H9 (cell line): ENCODE data around the gene DTNB. TPM values are rescaled to one million over a fixed set of nuclear protein-coding genes. Genes with fewer than 3 reads are reported as not detected.
A peak's percentile ranks its signal among the peaks of the same experiment; 100 is the strongest.

Source experiments
- DNase-seq: peaks from one replicate; pipeline ENCODE4 v3.0.0-alpha.2; 2017
- H2AFZ ChIP-seq: one replicate; pipeline ENCODE4 v1.6.1; 2013; ENCODE audit warnings: mild to moderate bottlenecking, low read length, control low read depth, moderate library complexity
- H2AK5ac ChIP-seq: 2 replicates; pipeline ENCODE4 v1.6.1; 2013; ENCODE audit warnings: low read length, control low read depth, mixed read lengths; ENCODE audit not compliant: insufficient read length
- H2BK120ac ChIP-seq: one replicate; pipeline ENCODE4 v1.6.1; 2013; ENCODE audit warnings: low read depth, mild to moderate bottlenecking, low read length, control low read depth, inconsistent platforms; ENCODE audit not compliant: poor library complexity, severe bottlenecking
- H2BK12ac ChIP-seq: 2 replicates; pipeline ENCODE4 v1.6.1; 2013; ENCODE audit warnings: low read length, control low read depth, mixed read lengths, low read depth; ENCODE audit not compliant: insufficient read length
- H2BK15ac ChIP-seq: 2 replicates; pipeline ENCODE4 v1.6.1; 2013; ENCODE audit warnings: low read depth, low read length, control low read depth
- H2BK20ac ChIP-seq: one replicate; pipeline ENCODE4 v1.6.1; 2013; ENCODE audit warnings: low read depth, mild to moderate bottlenecking, low read length, control low read depth, inconsistent platforms; ENCODE audit not compliant: poor library complexity, severe bottlenecking
- H2BK5ac ChIP-seq: 2 replicates; pipeline ENCODE4 v1.6.1; 2013; ENCODE audit warnings: low read length, control low read depth, mixed read lengths; ENCODE audit not compliant: insufficient read length
- H3K14ac ChIP-seq: 2 replicates; pipeline ENCODE4 v1.6.1; 2013; ENCODE audit warnings: low read length, control low read depth; ENCODE audit not compliant: insufficient read depth
- H3K18ac ChIP-seq: 2 replicates; pipeline ENCODE4 v1.6.1; 2013; ENCODE audit warnings: low read depth, mild to moderate bottlenecking, mixed read lengths, low read length, control low read depth; ENCODE audit not compliant: insufficient read length
- H3K23ac ChIP-seq: 2 replicates; pipeline ENCODE4 v1.6.1; 2013; ENCODE audit warnings: low read length, control low read depth, mixed read lengths, low read depth; ENCODE audit not compliant: insufficient read length
- H3K23me2 ChIP-seq: 2 replicates; pipeline ENCODE4 v1.6.1; 2013; ENCODE audit warnings: low read depth, mild to moderate bottlenecking, mixed read lengths, low read length, control low read depth; ENCODE audit not compliant: insufficient read length, poor library complexity, severe bottlenecking
- H3K27ac ChIP-seq: 2 replicates; pipeline ENCODE4 v1.5.1; 2013; ENCODE audit warnings: low read length, control low read depth, mixed read lengths, low read depth; ENCODE audit not compliant: insufficient read length
- H3K27me3 ChIP-seq: 2 replicates; pipeline ENCODE4 v1.6.1; 2013; ENCODE audit warnings: low read length, control low read depth, inconsistent platforms; ENCODE audit not compliant: insufficient read depth
- H3K4ac ChIP-seq: 2 replicates; pipeline ENCODE4 v1.6.1; 2013; ENCODE audit warnings: low read depth, mild to moderate bottlenecking, control low read depth, inconsistent platforms, low read length, moderate library complexity
- H3K4me1 ChIP-seq: 2 replicates; pipeline ENCODE4 v1.6.1; 2013; ENCODE audit warnings: low read length, control low read depth, inconsistent platforms; ENCODE audit not compliant: insufficient read depth
- H3K4me2 ChIP-seq: 2 replicates; pipeline ENCODE4 v1.6.1; 2013; ENCODE audit warnings: low read length, control low read depth, mixed read lengths; ENCODE audit not compliant: insufficient read length, insufficient read depth
- H3K56ac ChIP-seq: 2 replicates; pipeline ENCODE4 v1.6.1; 2013; ENCODE audit warnings: low read depth, mild to moderate bottlenecking, mixed read lengths, low read length, control low read depth; ENCODE audit not compliant: insufficient read length
- H3K79me1 ChIP-seq: 2 replicates; pipeline ENCODE4 v1.6.1; 2013; ENCODE audit warnings: low read depth, mild to moderate bottlenecking, moderate library complexity, low read length, control low read depth, inconsistent platforms; ENCODE audit not compliant: insufficient read depth, poor library complexity, severe bottlenecking
- H3K79me2 ChIP-seq: 2 replicates; pipeline ENCODE4 v1.6.1; 2013; ENCODE audit warnings: low read length, control low read depth, inconsistent platforms; ENCODE audit not compliant: insufficient read depth
- H3K9ac ChIP-seq: 2 replicates; pipeline ENCODE4 v1.6.1; 2013; ENCODE audit warnings: low read length, control low read depth, mixed read lengths; ENCODE audit not compliant: insufficient read length; ENCODE audit errors: extremely low read depth
- H3K9me3 ChIP-seq: one replicate; pipeline ENCODE4 v1.6.1; 2013; ENCODE audit warnings: low read depth, low read length, inconsistent platforms; ENCODE audit not compliant: control insufficient read depth
- H3T11ph ChIP-seq: one replicate; pipeline ENCODE4 v1.6.1; 2013; ENCODE audit warnings: mild to moderate bottlenecking, low read length, control low read depth, inconsistent platforms
- H4K20me1 ChIP-seq: one replicate; pipeline ENCODE4 v1.6.1; 2013; ENCODE audit not compliant: control insufficient read depth, insufficient read length, insufficient read depth
- H4K5ac ChIP-seq: 2 replicates; pipeline ENCODE4 v1.6.1; 2013; ENCODE audit warnings: low read depth, mild to moderate bottlenecking, mixed read lengths, low read length, control low read depth; ENCODE audit not compliant: insufficient read length
- H4K8ac ChIP-seq: replicated peaks from 2 replicates; pipeline ENCODE4 v1.6.1; 2013; ENCODE audit warnings: low read length, control low read depth, mixed read lengths, low read depth; ENCODE audit not compliant: insufficient read length
- H4K91ac ChIP-seq: 2 replicates; pipeline ENCODE4 v1.6.1; 2013; ENCODE audit warnings: low read depth, mild to moderate bottlenecking, moderate library complexity, mixed read lengths, low read length, control low read depth; ENCODE audit not compliant: insufficient read length
- H3K27ac Mint-ChIP-seq, 3 experiments: 2 replicates in 2 of 3; 3 replicates in 1 of 3; pipeline ENCODE4 v1.8.0; 2020 to 2021; ENCODE audit warnings: mixed read lengths in 3 of 3, mild to moderate bottlenecking in 1 of 3, moderate library complexity in 1 of 3
- H3K27me3 Mint-ChIP-seq: 2 replicates; pipeline ENCODE4 v1.8.0; 2021; ENCODE audit warnings: low read depth, mild to moderate bottlenecking, moderate library complexity, mixed read lengths
- H3K36me3 Mint-ChIP-seq, 3 experiments: 2 replicates in 2 of 3; 3 replicates in 1 of 3; pipeline ENCODE4 v1.8.0; 2020 to 2021; ENCODE audit warnings: low read depth in 3 of 3, mixed read lengths in 3 of 3; ENCODE audit not compliant: insufficient read depth in 1 of 3
- H3K4me1 Mint-ChIP-seq, 2 experiments: 2 replicates each; pipeline ENCODE4 v1.8.0; 2020; ENCODE audit warnings: mixed read lengths in 2 of 2
- H3K4me3 Mint-ChIP-seq, 2 experiments: 2 replicates in 1 of 2; 3 replicates in 1 of 2; pipeline ENCODE4 v1.8.0; 2020 to 2021; ENCODE audit warnings: mild to moderate bottlenecking in 2 of 2, mixed read lengths in 2 of 2, moderate library complexity in 1 of 2
- H3K9me3 Mint-ChIP-seq, 2 experiments: 2 replicates in 1 of 2; 3 replicates in 1 of 2; pipeline ENCODE4 v1.8.0; 2020; ENCODE audit warnings: mild to moderate bottlenecking in 2 of 2, mixed read lengths in 2 of 2, moderate library complexity in 1 of 2
- CTCF ChIP-seq: fragments of 200-600 bp; sonication (generic); conservative IDR thresholded peaks from 3 replicates; pipeline ENCODE4 v1.8.0; 2021; ENCODE audit warnings: antibody characterized with exemption, mild to moderate bottlenecking
- WGBS: extraction: QIAGEN DNeasy Blood & Tissue Kit; methylation state at CpG from one replicate; pipeline ENCODE4 v1.1.7; 2013; ENCODE audit warnings: missing lambda C conversion rate, low lambda C conversion rate, mixed read lengths; ENCODE audit not compliant: insufficient read length; ENCODE audit errors: extremely low coverage; 5-methylcytosine and 5-hydroxymethylcytosine counted together
- total RNA-seq: library from RNA; stranded (reverse); gene quantifications from 2 replicates; pipeline ENCODE4 v1.2.1, GENCODE V29; 2021

The DTNB gene
- total RNA-seq, 1 experiment from 2014 or later, result 26.7 TPM

- Histone ChIP-seq H2BK20ac (no peak overlapping the region), H3K27ac (no peak overlapping the region), H3K9ac (no peak overlapping the region), H3K23me2 (no peaks in the 10 kb centered on the region), H2AFZ (no peak overlapping the region), H3K4ac (no peak overlapping the region), H3K18ac (no peak overlapping the region), H4K5ac (no peak overlapping the region), H3K4me2 (no peak overlapping the region), H3K9me3 (no peaks in the 10 kb centered on the region), H2BK12ac (no peak overlapping the region), H3K23ac (no peak overlapping the region), H3K79me1 (no peaks in the 10 kb centered on the region), H3K56ac (no peak overlapping the region), H2BK15ac (no peak overlapping the region), H2BK5ac (no peak overlapping the region), H2AK5ac (no peak overlapping the region), H2BK120ac (no peak overlapping the region), H4K8ac (no peak overlapping the region), H3K14ac (no peak overlapping the region), H4K91ac (no peak overlapping the region), H3T11ph (no peak overlapping the region), H3K4me1 (peaks cover 1% of the 10 kb centered on the region; the same call in 1 of the 2 replicates), H3K27me3 (no peaks in the 10 kb centered on the region), H4K20me1 (no peaks in the 10 kb centered on the region), H3K79me2 (no peaks in the 10 kb centered on the region)
- TF ChIP-seq CTCF, result peak; percentile 81
- peaks cover 2 to 3% of the 10 kb centered on the region in 2 experiments; a peak in 2 of 4 replicates for H3K4me1 Mint-ChIP-seq
- 0 out of 2 replicates have a peak, but pooled peaks cover 2% of the 10 kb centered on the region for H3K27me3 Mint-ChIP-seq
- no peak overlapping the region for H3K4me3 Mint-ChIP-seq
- peaks cover 3 to 8% (median 6%) of the 10 kb centered on the region in 3 experiments; a peak in 5 of 7 replicates for H3K36me3 Mint-ChIP-seq
- peaks cover 7 to 10% of the 10 kb centered on the region in 2 experiments for H3K9me3 Mint-ChIP-seq
- peak; percentile 39 for DNase-seq
- WGBS, result no CpG with 5 or more reads among the region's 6 CpGs
- H3K27ac Mint-ChIP-seq, result no peak overlapping the region
Observed at GRCh38 chr2:25700221-25700660, 26.9 kb upstream of the DTNB start.
